HCEC 1CT (cell line): ENCODE measurements around the gene LANCL3.

Experiments
- DNase-seq: peaks from one replicate; pipeline ENCODE4 v3.0.0-alpha.2; 2017

Gene LANCL3

GRCh38 chrX:37685381-37686359, 114.2 kb downstream of the LANCL3 start, which contains the start of gene XK:
Gene XK (plus strand): TSS chrX:37685791. CDS start chrX:37685962, 171 bp downstream.
- DNase-seq, result no peak

GRCh38 chrX:37686369-37686995, 115.0 kb downstream of the LANCL3 start:
- DNase-seq, result no peak

- no peak for DNase-seq
Observed at GRCh38 chrX:37686996-37687395, 115.5 kb downstream of the LANCL3 start.

- no peak for DNase-seq
Observed at GRCh38 chrX:37690119-37690518, 118.7 kb downstream of the LANCL3 start.

GRCh38 chrX:37692918-37693317, 121.5 kb downstream of the LANCL3 start:
- no peak for DNase-seq

GRCh38 chrX:37697169-37697760, 125.8 kb downstream of the LANCL3 start:
- DNase-seq, result no peak

- DNase-seq, result no peak
Observed at GRCh38 chrX:37701588-37701987, 130.1 kb downstream of the LANCL3 start.

GRCh38 chrX:37711991-37712390, 140.5 kb downstream of the LANCL3 start:
- no peak for DNase-seq

GRCh38 chrX:37712458-37712857, 141.0 kb downstream of the LANCL3 start:
- no peak for DNase-seq

GRCh38 chrX:37714479-37714878, 143.0 kb downstream of the LANCL3 start:
- no peak for DNase-seq

- DNase-seq, result no peak
Observed at GRCh38 chrX:37716602-37717001, 145.1 kb downstream of the LANCL3 start.

GRCh38 chrX:37717708-37718107, 146.2 kb downstream of the LANCL3 start:
- DNase-seq, result no peak

GRCh38 chrX:37722595-37722994, 151.1 kb downstream of the LANCL3 start:
- no peak for DNase-seq

- DNase-seq, result no peak
Observed at GRCh38 chrX:37726346-37726745, 154.9 kb downstream of the LANCL3 start.
